GM21390 (cell line): ENCODE measurements around the gene KRTAP10-7.
"Not testable (repeated sequence)": the region's sequence is repeated elsewhere in the genome, so short reads cannot be mapped to it uniquely, and the experiment has no call there.

ENCODE experiments used
- ATAC-seq: cut with Tn5 transposase; IDR thresholded peaks from one replicate; pipeline ENCODE4 v1.9.1; 2021; ENCODE audit not compliant: unreplicated experiment

The KRTAP10-7 gene

GRCh38 chr21:44600118-44600978, at the start of gene KRTAP10-7:
KRTAP10-7 (plus strand) TSS chr21:44600597; CDS start chr21:44600622, 25 bp downstream.
- ATAC-seq = not testable (repeated sequence)

- no peak for ATAC-seq
These were observed 49.6 kb upstream of the KRTAP10-7 start for GRCh38 chr21:44550807-44551206.

GRCh38 chr21:44551340-44551961, 48.9 kb upstream of the KRTAP10-7 start, which contains the start of gene KRTAP10-2:
KRTAP10-2 (minus strand) TSS chr21:44551505; CDS start chr21:44551458, 47 bp downstream.
- no peak for ATAC-seq

GRCh38 chr21:44552136-44552535, 48.3 kb upstream of the KRTAP10-7 start:
- no peak for ATAC-seq

- no peak for ATAC-seq
These were observed 47.7 kb upstream of the KRTAP10-7 start for GRCh38 chr21:44552681-44553080.

- no peak for ATAC-seq
These were observed 45.1 kb upstream of the KRTAP10-7 start for GRCh38 chr21:44555200-44555875.

- no peak for ATAC-seq
These were observed 43.5 kb upstream of the KRTAP10-7 start for GRCh38 chr21:44556879-44557278.

- ATAC-seq = no peak
These were observed 42.7 kb upstream of the KRTAP10-7 start for GRCh38 chr21:44557491-44558328.

- ATAC-seq = not testable (repeated sequence)
These were observed 42.1 kb upstream of the KRTAP10-7 start for GRCh38 chr21:44558329-44558675.

GRCh38 chr21:44558695-44559094, 41.7 kb upstream of the KRTAP10-7 start, which contains the start of gene KRTAP10-3:
KRTAP10-3 (minus strand) TSS chr21:44558795; CDS start chr21:44558715, 80 bp downstream.
- no peak for ATAC-seq

GRCh38 chr21:44564099-44564498, 36.3 kb upstream of the KRTAP10-7 start:
- no peak for ATAC-seq

- ATAC-seq = no peak
These were observed 35.4 kb upstream of the KRTAP10-7 start for GRCh38 chr21:44564886-44565598.

- no peak for ATAC-seq
These were observed 34.0 kb upstream of the KRTAP10-7 start for GRCh38 chr21:44566403-44566802.

- no peak for ATAC-seq
These were observed 32.8 kb upstream of the KRTAP10-7 start for GRCh38 chr21:44567481-44568171.

- ATAC-seq = no peak
These were observed 32.1 kb upstream of the KRTAP10-7 start for GRCh38 chr21:44568261-44568660.

GRCh38 chr21:44568667-44569556, 31.5 kb upstream of the KRTAP10-7 start:
- ATAC-seq = no peak

GRCh38 chr21:44569861-44570517, 30.4 kb upstream of the KRTAP10-7 start:
- no peak for ATAC-seq

- ATAC-seq = no peak
These were observed 29.1 kb upstream of the KRTAP10-7 start for GRCh38 chr21:44571296-44571695.
